SK-N-SH (cell line): ENCODE results near the gene C12orf50. TPM values are rescaled to one million over a fixed set of nuclear protein-coding genes. Genes with fewer than 3 reads are reported as not detected.

Experiments used
- CTCF ChIA-PET: fragments of 300-600, 350-600 bp; formaldehyde crosslinking; extraction: SDS; loops from one replicate; lab custom pipeline; 2021; lab: Yijun Ruan, JAX
- POLR2A ChIA-PET: fragments of 350-600 bp; sonication (Branson Sonifier 250); formaldehyde crosslinking; extraction: SDS; loops from one replicate; lab custom pipeline; 2020; ENCODE audit warnings: antibody characterized with exemption, inconsistent platforms; lab: Yijun Ruan, JAX
- DNase-seq: peaks from one replicate; pipeline ENCODE4 v3.0.0; 2012
- H2AFZ ChIP-seq: fragments of 200-600 bp; sonication (generic); 2 replicates; pipeline ENCODE4 v1.8.1; 2016; ENCODE audit warnings: antibody characterized with exemption, mild to moderate bottlenecking, low read depth
- H3F3A ChIP-seq: fragments of 200-600 bp; sonication (generic); replicated peaks from 2 replicates; pipeline ENCODE3; 2016; ENCODE audit warnings: antibody characterized with exemption, mild to moderate bottlenecking; ENCODE audit not compliant: insufficient read depth
- H3K27ac ChIP-seq, 2 experiments: fragments of 200-500 bp in 1 of 2; fragments of 200-600 bp in 1 of 2; sonication (Bioruptor generic) in 1 of 2; sonication (generic), shearing (Covaris generic) in 1 of 2; 2 replicates each; pipeline versions ENCODE4 v1.5.1 to v1.6.1; 2014 to 2016; ENCODE audit warnings: low read depth in 2 of 2, inconsistent platforms in 1 of 2, low read length in 1 of 2, mild to moderate bottlenecking in 1 of 2, mixed read lengths in 1 of 2
- H3K27me3 ChIP-seq: fragments of 200-600 bp; sonication (generic), shearing (Covaris generic); 2 replicates; pipeline ENCODE4 v1.6.1; 2016; ENCODE audit warnings: mixed run types; ENCODE audit not compliant: insufficient read depth
- H3K36me3 ChIP-seq, 2 experiments: fragments of 200-500 bp in 1 of 2; fragments of 200-600 bp in 1 of 2; sonication (Bioruptor generic) in 1 of 2; sonication (generic) in 1 of 2; replicated peaks in 1 of 2; 2 replicates each; pipeline versions ENCODE3 to v1.5.1; 2014 to 2016; ENCODE audit warnings: low read length in 1 of 2, mild to moderate bottlenecking in 1 of 2; ENCODE audit not compliant: insufficient read depth in 2 of 2, control insufficient read depth in 1 of 2
- H3K4me1 ChIP-seq, 2 experiments: fragments of 200-500 bp in 1 of 2; fragments of 200-600 bp in 1 of 2; sonication (Bioruptor generic) in 1 of 2; sonication (generic), shearing (Covaris generic) in 1 of 2; 2 replicates each; pipeline versions ENCODE4 v1.5.1 to v1.6.1; 2014 to 2016; ENCODE audit warnings: low read depth in 1 of 2, low read length in 1 of 2, mixed run types in 1 of 2; ENCODE audit not compliant: insufficient read depth in 2 of 2, control insufficient read depth in 1 of 2
- H3K4me2 ChIP-seq: fragments of 200-600 bp; sonication (generic), shearing (Covaris generic); 2 replicates; pipeline ENCODE4 v1.6.1; 2017; ENCODE audit warnings: mixed run types
- H3K4me3 ChIP-seq, 2 experiments: fragments of 200-500 bp in 1 of 2; fragments of 200-600 bp in 1 of 2; sonication (Bioruptor generic) in 1 of 2; sonication (generic), shearing (Covaris generic) in 1 of 2; 2 replicates each; pipeline versions ENCODE4 v1.5.1 to v1.8.1; 2014 to 2016; ENCODE audit warnings: low read depth in 2 of 2, inconsistent platforms in 1 of 2, low read length in 1 of 2, mild to moderate bottlenecking in 1 of 2, mixed read lengths in 1 of 2, moderate library complexity in 1 of 2
- H3K79me2 ChIP-seq: fragments of 200-600 bp; sonication (generic); 2 replicates; pipeline ENCODE4 v1.8.1; 2017; ENCODE audit warnings: mild to moderate bottlenecking; ENCODE audit not compliant: insufficient read depth
- H3K9ac ChIP-seq: fragments of 200-600 bp; sonication (generic); 2 replicates; pipeline ENCODE4 v1.6.1; 2017; ENCODE audit warnings: mixed run types
- H3K9me2 ChIP-seq: fragments of 200-600 bp; sonication (generic); 2 replicates; pipeline ENCODE4 v1.6.1; 2017; ENCODE audit warnings: mixed run types
- H3K9me3 ChIP-seq: fragments of 200-600 bp; sonication (generic); 2 replicates; pipeline ENCODE4 v1.6.1; 2017; ENCODE audit warnings: mixed run types, mild to moderate bottlenecking, moderate library complexity
- H4K20me1 ChIP-seq: fragments of 200-600 bp; sonication (generic); 2 replicates; pipeline ENCODE4 v1.6.1; 2017; ENCODE audit warnings: mild to moderate bottlenecking, mixed run types; ENCODE audit not compliant: insufficient read depth
- CHD2 ChIP-seq: fragments of 150-350 bp; IDR thresholded peaks from 2 replicates; pipeline ENCODE4 v1.6.1; 2018; ENCODE audit warnings: low read length; ENCODE audit not compliant: partially characterized antibody
- CTCF ChIP-seq: fragments of 200-600 bp; sonication (generic); IDR thresholded peaks from 2 replicates; pipeline ENCODE4 v1.6.1; 2017; ENCODE audit warnings: antibody characterized with exemption, mild to moderate bottlenecking, moderate library complexity
- ELF1 ChIP-seq: IDR thresholded peaks from 2 replicates; pipeline ENCODE4 v1.4.0; 2012
- EZH2phosphoT487 ChIP-seq: fragments of 200-600 bp; sonication (generic); IDR thresholded peaks from 2 replicates; pipeline ENCODE4 v1.6.1; 2017; ENCODE audit warnings: low read depth, mixed run types, mild to moderate bottlenecking, antibody characterized with exemption, moderate library complexity, borderline replicate concordance
- NFIC ChIP-seq: IDR thresholded peaks from 2 replicates; pipeline ENCODE4 v1.4.0; 2012; ENCODE audit warnings: borderline replicate concordance
- RFX5 ChIP-seq: IDR thresholded peaks from 2 replicates; pipeline ENCODE4 v1.6.1; 2012; ENCODE audit warnings: mild to moderate bottlenecking, improper control_type of control experiment, low read length
- SMC3 ChIP-seq: IDR thresholded peaks from 2 replicates; pipeline ENCODE4 v1.6.1; 2012; ENCODE audit warnings: low read depth, low read length, improper control_type of control experiment
- USF2 ChIP-seq: fragments of 150-350 bp; IDR thresholded peaks from 2 replicates; pipeline ENCODE4 v1.6.1; 2017; ENCODE audit warnings: antibody characterized with exemption, low read length, low read depth, borderline replicate concordance
- WGBS: methylation state at CpG from one replicate; pipeline ENCODE4 v1.1.6; 2017; ENCODE audit warnings: low lambda C conversion rate; 5-methylcytosine and 5-hydroxymethylcytosine counted together
- polyA plus RNA-seq, 3 experiments: library from polyadenylated mRNA; depleted of rRNA; stranded (reverse); fragments of >200 nt; gene quantifications; 2 replicates each; pipeline ENCODE4 v1.2.3, GENCODE V29; 2012
- TF ChIP-seq, protein P1 (sequence below): IDR thresholded peaks from 2 replicates; pipeline ENCODE4 v1.4.0; 2012; ENCODE audit warnings: low read depth, borderline replicate concordance
- TF ChIP-seq, protein P2 (sequence below): IDR thresholded peaks from 2 replicates; pipeline ENCODE4 v1.4.0; 2012; ENCODE audit warnings: low read depth, borderline replicate concordance

C12orf50 gene
- polyA plus RNA-seq, 1 of the 3 experiments (the other 2 are of a cell fraction): 0.03 TPM

DNA sequence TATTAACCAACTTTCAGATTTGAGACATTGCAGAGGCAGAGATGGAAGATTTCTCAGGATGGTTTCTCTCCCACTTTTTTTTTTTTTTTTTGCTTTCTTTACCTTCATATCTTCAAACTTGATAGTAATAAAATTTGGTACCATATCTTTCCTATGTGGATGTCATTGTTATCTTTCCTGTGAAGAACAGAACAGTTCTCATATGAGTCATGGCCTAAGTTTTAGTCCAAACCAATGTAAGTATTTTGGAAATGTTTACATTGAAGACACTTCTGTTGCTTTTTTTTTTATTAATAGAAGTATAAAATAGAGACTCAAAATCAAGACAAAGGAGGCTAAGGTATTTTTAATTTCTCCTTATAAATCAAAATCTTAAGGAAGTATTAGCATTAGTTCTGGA lies 95.2 kb downstream of the C12orf50 start (continued):
- TF ChIP-seq USF2: no peak
- TF ChIP-seq, all 33 proteins: peak for 0

GRCh38 chr12:87931812-87932211 lies 97.4 kb downstream of the C12orf50 start:
- H3K27ac ChIP-seq: no peak overlapping the region

More at GRCh38 chr12:87931812-87932211, 97.4 kb downstream of the C12orf50 start:
- Histone ChIP-seq H4K20me1 (no peaks in the 10 kb centered on the region), H3K9ac (no peak overlapping the region), H3K9me3 (no peaks in the 10 kb centered on the region), H3K27me3 (no peaks in the 10 kb centered on the region), H3K4me1 (peaks cover 0 to 5% of the 10 kb centered on the region in 2 experiments; a peak in 2 of 4 replicates), H3F3A (peaks cover 3% of the 10 kb centered on the region), H3K4me3 (no peak overlapping the region), H3K79me2 (no peaks in the 10 kb centered on the region), H2AFZ (no peak overlapping the region), H3K36me3 (no peaks in the 10 kb centered on the region), H3K9me2 (no peaks in the 10 kb centered on the region), H3K4me2 (no peak overlapping the region)
- CTCF ChIA-PET: no interaction called here
- DNase-seq: no peak
- TF ChIP-seq CHD2 (no peak), CTCF (no peak), RFX5 (no peak), SMC3 (no peak), ELF1 (no peak), EZH2phosphoT487 (no peak), NFIC (no peak)
- TF ChIP-seq, protein P1, sequence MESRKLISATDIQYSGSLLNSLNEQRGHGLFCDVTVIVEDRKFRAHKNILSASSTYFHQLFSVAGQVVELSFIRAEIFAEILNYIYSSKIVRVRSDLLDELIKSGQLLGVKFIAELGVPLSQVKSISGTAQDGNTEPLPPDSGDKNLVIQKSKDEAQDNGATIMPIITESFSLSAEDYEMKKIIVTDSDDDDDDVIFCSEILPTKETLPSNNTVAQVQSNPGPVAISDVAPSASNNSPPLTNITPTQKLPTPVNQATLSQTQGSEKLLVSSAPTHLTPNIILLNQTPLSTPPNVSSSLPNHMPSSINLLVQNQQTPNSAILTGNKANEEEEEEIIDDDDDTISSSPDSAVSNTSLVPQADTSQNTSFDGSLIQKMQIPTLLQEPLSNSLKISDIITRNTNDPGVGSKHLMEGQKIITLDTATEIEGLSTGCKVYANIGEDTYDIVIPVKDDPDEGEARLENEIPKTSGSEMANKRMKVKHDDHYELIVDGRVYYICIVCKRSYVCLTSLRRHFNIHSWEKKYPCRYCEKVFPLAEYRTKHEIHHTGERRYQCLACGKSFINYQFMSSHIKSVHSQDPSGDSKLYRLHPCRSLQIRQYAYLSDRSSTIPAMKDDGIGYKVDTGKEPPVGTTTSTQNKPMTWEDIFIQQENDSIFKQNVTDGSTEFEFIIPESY: no peak
- TF ChIP-seq, protein P2, sequence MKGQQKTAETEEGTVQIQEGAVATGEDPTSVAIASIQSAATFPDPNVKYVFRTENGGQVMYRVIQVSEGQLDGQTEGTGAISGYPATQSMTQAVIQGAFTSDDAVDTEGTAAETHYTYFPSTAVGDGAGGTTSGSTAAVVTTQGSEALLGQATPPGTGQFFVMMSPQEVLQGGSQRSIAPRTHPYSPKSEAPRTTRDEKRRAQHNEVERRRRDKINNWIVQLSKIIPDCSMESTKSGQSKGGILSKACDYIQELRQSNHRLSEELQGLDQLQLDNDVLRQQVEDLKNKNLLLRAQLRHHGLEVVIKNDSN: no peak
- POLR2A ChIA-PET: no interaction called here
- WGBS: 86% methylated on average over 3 of the region's 3 CpGs
